ENCODE results near the gene SLC16A13.

SLC16A13 gene

DNA sequence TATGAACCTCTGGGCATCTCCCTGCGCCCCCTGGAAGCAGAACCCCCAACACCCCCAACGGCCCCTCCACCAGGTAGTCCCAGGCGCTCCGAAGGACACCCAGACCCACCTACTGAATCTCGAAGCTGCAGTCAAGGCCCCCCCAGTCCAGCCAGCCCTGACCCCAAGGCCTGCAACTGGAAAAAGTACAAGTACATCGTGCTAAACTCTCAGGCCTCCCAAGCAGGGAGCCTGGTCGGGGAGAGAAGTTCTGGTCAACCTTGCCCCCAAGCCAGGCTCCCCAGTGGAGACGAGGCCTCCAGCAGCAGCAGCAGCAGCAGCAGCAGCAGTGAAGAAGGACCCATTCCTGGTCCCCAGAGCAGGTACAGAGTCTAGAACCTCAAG is 11.4 kb upstream of the SLC16A13 start:
- no peak overlapping the region for H3K4me3 ChIP-seq (ENCODE audit: low read length)
- no peak for DNase-seq (ENCODE audit: low read depth)
- TF ChIP-seq, protein P1, sequence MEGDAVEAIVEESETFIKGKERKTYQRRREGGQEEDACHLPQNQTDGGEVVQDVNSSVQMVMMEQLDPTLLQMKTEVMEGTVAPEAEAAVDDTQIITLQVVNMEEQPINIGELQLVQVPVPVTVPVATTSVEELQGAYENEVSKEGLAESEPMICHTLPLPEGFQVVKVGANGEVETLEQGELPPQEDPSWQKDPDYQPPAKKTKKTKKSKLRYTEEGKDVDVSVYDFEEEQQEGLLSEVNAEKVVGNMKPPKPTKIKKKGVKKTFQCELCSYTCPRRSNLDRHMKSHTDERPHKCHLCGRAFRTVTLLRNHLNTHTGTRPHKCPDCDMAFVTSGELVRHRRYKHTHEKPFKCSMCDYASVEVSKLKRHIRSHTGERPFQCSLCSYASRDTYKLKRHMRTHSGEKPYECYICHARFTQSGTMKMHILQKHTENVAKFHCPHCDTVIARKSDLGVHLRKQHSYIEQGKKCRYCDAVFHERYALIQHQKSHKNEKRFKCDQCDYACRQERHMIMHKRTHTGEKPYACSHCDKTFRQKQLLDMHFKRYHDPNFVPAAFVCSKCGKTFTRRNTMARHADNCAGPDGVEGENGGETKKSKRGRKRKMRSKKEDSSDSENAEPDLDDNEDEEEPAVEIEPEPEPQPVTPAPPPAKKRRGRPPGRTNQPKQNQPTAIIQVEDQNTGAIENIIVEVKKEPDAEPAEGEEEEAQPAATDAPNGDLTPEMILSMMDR (conservative IDR thresholded peaks at IDR 0.05; ENCODE audit: low read depth, low read length), result no peak

DNA sequence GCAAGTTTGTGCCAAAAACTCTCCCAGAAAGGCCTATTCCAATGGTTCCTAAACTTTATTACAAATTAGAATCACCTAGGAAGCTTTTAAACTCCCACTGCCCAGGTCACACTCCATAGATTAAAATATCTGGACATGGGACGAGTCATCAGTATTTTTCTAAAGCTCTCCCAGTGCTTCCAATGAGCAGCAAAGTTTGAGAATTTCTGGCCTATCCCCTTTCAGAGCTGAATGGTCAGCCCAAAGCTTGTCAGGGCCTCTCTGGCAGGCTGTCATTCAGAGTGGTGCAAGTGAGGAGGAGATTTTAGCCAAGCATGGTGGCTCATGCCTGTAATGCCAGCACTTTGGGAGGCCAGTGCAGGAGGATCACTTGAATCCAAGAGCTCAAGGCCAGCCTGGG is 10.6 kb upstream of the SLC16A13 start:
- no peak overlapping the region for H3K4me3 ChIP-seq (ENCODE audit: low read length)
- DNase-seq (ENCODE audit: low read depth), result no peak
- TF ChIP-seq, protein P1 (conservative IDR thresholded peaks at IDR 0.05; ENCODE audit: low read depth, low read length), result no peak

DNA sequence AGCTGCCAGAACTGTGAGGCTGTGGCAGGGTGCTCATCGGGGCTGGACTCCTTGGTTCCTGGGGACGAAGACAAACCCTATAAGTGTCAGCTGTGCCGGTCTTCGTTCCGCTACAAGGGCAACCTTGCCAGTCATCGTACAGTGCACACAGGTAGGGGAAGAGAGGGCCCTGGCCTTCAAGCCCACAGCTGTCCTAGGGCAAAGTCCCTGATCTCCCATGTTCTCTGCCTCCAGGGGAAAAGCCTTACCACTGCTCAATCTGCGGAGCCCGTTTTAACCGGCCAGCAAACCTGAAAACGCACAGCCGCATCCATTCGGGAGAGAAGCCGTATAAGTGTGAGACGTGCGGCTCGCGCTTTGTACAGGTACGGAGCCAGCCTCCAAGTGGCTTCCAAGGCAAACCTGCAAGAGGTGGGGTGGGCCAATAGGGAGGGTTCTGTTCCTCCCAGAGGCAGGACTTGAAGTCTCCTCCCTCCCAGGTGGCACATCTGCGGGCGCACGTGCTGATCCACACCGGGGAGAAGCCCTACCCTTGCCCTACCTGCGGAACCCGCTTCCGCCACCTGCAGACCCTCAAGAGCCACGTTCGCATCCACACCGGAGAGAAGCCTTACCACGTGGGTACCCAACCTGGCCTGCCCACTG is 9.2 kb upstream of the SLC16A13 start:
- DNase-seq (ENCODE audit: low read depth), result no peak
- TF ChIP-seq, protein P1 (conservative IDR thresholded peaks at IDR 0.05; ENCODE audit: low read depth, low read length), result no peak
- no peak overlapping the region for H3K4me3 ChIP-seq (ENCODE audit: low read length)

DNA sequence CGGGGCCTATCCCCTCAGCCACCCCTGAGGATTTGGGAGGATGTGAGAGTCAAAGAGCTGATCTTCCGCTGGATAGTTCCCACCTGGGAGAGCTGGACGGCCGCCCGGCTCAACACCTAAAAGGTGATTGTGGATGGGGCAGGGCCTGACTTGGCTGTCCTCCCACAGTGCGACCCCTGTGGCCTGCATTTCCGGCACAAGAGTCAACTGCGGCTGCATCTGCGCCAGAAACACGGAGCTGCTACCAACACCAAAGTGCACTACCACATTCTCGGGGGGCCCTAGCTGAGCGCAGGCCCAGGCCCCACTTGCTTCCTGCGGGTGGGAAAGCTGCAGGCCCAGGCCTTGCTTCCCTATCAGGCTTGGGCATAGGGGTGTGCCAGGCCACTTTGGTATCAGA is 8.5 kb upstream of the SLC16A13 start:
- DNase-seq (ENCODE audit: low read depth), result no peak
- TF ChIP-seq, protein P1 (conservative IDR thresholded peaks at IDR 0.05; ENCODE audit: low read depth, low read length), result no peak
- H3K4me3 ChIP-seq (ENCODE audit: low read length), result no peak overlapping the region

DNA sequence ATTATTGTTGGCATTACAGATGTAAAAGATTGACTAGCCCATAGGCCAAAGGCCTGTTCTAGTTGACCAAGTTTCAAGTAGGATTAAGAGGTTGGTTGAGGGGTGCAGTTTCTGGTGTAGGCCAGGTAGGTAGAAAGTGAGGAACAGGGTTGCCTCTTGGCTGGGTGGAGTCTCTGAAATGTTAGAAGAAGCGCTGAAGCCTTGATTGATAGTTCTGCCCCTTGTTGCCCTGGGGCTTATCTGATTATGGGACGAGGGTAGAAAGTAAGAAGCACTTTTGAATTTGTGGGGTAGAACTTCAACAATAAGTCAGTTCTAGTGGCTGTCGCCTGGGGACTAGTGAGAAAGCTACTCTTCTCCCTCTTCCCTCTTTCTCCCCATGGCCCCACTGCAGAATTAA is 6.7 kb upstream of the SLC16A13 start:
- no peak for DNase-seq (ENCODE audit: low read depth)
- TF ChIP-seq, protein P1 (conservative IDR thresholded peaks at IDR 0.05; ENCODE audit: low read depth, low read length), result no peak

DNA sequence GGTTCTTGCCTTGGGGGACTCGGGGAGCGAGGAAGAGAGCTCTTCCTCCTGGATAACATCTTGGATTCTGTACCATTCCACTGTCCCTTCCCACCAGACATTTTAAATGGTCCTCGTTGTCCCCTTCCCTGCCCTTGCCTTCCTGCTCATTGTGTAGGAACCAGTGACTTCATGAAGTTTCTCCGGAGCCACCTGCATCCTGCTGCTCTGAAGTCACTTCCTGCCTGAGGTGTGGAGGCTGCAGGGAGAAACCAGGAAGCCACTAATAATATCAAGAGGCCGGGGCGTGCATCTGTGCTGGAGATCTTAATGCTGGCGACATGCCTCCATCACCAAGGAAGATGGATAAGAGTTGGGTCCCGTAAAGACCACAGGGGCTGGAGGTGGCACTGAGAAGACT is 6.2 kb upstream of the SLC16A13 start:
- no peak for DNase-seq (ENCODE audit: low read depth)
- TF ChIP-seq, protein P1 (conservative IDR thresholded peaks at IDR 0.05; ENCODE audit: low read depth, low read length), result no peak
- no peak overlapping the region for H3K4me3 ChIP-seq (ENCODE audit: low read length)

More for the DNA sequence above, 6.7 kb upstream of the SLC16A13 start:
- no peak overlapping the region for H3K4me3 ChIP-seq (ENCODE audit: low read length)

DNA sequence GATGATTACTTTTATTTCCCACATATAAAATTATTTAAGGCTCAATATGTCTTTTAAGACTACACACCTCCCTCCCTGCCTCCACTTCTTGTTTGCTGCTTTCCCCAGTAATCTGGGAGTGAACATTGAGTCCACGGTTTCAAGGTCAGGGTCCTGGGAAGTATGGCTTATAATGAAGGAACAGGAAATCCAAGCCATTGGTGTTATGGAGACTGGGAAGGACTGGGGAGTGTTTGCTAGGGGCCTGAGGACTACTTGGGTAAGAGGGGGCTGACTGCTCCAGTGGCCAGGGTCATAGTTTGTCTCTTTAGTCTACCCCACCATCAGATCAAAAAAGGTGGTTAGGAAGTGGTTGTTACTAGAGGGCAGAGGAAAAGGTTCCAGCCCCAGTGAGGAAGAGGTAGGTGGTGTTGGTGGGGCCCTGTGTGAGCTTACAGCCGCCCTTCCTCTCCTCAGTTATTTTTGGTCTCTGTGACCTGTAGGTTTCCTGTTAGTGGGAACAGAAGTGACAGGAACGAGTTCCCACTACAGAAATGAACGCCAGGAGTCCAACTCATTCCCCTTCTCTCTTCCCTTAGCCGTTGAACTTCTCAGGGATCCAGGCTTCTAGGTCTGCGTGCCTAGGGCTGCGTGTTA is 742 bp upstream of the SLC16A13 start:
- DNase-seq (ENCODE audit: low read depth), result no peak
- TF ChIP-seq, protein P1 (conservative IDR thresholded peaks at IDR 0.05; ENCODE audit: low read depth, low read length), result no peak
- peak overlapping the region; percentile 81 for H3K4me3 ChIP-seq (ENCODE audit: low read length)

Measured in retinal pigment epithelial cell (primary cell).